NCI-H1694 treated with DMSO at 0.1 percent for 48 hours (cell line): ENCODE measurements around the gene DNER.

Source experiments
- DNase-seq: peaks from one replicate; lab custom pipeline; 2025; lab: John Stamatoyannopoulos, UW

The DNER gene

DNA sequence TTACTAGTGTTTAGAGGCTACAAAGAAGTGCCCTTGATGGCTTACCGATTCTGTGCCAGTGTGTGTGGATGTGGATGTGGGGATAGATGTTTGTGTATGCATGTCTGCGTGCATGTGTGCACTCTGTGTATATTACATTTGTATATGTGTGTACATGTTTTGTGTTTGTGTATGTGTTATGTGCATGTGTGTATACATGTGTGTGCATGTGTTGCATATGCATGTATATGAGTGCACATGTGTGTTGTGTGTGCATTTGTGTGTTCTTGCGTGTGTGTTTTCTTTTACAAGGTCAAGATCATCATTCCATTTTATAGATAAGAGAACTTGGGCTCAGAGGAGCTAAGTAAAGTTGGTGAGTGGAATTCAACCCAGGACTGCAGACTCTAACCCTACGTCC, 226.1 kb downstream of the DNER start:
- no peak for DNase-seq

DNA sequence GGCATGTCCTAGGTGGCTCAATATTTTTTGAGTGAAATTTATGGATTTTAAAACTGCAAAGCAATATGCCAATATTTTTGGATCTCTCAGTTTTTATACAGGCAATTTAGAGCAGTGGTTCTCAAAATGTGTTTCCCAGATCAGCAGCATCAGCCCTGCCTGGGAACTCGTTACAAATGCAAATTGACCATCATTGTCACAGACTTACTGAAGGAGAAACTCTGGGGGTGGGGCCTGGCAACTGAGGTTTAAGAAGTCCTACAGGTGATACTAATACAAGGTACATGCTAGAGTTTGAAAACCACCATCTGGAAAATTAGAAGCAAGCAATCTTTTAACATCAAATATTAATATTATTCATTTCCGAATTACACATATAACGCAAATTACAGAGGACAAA, 227.7 kb downstream of the DNER start:
- DNase-seq = no peak

DNA sequence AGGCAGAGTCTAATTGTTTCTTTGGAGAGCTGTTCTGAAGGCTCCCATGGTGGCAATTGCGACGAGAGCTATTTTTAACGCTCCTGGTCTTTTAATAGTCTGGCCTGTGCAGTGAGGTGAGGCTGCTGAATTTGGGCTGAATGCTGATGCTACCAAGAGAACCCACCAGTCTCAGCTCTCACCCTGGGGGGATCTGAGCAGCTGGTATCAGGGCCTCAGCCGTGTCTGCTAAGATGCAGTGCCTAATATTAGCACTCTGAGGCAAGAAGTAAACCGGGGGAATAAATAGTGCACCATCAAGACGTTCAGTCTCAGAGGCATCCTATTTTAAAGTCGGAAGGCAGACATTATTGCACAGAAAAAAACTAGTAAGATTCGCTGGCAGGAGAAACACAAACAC, 228.5 kb downstream of the DNER start:
- no peak for DNase-seq

DNA sequence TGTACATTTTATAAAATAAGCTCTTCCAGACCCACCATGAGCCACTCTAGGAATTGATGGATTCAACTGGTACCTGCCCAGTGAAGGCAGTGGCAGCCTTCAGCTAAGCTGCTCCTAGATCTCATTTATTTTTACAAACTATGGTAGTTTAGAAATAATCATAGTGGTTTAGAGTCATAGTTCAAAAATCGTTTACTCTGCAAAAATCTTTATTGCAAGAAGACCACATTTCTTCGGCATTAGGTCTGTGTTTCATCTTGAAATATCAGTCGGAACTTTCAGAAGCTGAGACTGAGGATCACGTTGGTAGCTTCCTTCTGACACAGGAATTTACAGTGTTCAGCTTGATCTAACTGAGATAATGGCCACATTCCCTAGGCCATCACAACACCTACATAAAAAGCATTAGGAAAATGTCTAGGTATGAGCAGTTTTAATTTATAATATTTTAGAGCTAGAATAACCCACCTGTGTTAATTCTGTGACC, 237.0 kb downstream of the DNER start:
- no peak for DNase-seq

DNA sequence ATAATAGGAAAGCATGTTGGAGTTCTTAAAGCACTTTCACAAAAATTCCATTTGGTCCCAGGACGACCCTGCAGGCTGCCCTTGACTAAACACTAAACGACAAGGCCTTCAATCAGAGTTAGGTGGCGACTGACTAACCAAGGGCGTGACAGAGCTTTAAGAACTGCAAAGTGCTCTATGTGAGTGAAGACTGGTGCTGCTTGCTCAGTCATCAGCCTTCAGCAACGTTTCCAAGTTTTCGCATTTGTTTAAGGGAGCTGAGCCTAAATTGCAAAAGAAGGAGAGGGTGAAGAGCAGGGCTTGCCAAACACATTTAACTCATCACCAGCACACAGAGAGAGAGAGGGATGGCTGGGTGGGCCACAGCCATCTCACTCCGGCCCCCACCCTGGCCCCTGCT, 238.6 kb downstream of the DNER start:
- no peak for DNase-seq

DNA sequence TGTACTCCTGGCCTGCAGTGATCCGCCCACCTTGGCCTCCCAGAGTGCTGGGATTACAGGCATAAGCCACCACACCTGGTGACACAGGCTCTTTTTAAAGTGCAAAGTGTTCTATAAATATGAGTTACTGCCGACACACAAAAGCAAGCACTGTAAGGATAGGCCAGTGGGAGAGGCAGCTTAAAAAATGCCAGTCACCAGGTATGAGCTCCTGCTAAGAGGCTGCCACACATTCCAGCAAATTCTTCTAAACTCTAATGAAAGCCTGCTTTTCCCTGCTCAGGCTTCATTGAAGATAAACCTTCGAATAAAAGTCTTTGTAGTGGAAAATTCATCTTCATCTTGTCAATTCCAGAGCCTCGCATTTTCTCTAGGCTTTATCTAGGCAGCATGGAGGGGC, 240.2 kb downstream of the DNER start:
- no peak for DNase-seq

DNA sequence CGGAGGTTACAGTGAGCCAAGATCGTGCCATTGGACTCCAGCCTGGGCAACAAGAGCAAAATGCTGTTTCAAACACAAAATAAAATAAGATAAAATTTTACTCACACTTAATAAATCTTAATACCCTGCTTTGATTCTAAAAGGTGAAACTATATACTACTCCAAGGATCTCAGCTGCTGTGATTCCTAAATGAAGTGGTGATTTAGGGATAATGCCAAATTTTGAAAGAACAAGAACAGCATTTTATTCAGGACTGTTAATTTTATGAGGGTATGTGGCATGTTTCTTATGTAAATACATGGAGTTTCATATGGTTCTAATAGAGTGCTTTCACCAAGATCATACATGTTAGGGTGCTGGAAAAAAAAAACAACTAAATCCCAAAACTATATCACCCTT, 243.6 kb downstream of the DNER start:
- no peak for DNase-seq

DNA sequence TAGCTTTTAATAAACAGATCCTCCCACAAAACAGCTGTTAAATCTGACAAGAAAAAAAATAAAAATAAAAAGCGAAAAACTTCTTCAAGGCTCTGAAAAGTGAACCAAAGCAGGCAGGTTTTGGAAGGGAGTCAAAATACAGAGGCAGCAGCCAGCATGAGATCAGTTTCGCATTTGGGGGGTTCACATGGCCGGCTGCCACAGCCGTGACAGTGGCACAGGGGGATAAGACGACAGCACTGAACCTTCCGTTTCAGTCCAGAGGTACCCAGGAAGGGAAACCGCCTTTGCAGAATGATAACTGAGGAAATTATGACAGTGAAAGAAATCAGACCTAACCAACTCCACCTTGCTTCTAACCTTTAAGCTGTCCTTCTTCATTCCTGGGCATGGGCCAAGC, 246.6 kb downstream of the DNER start:
- no peak for DNase-seq

DNA sequence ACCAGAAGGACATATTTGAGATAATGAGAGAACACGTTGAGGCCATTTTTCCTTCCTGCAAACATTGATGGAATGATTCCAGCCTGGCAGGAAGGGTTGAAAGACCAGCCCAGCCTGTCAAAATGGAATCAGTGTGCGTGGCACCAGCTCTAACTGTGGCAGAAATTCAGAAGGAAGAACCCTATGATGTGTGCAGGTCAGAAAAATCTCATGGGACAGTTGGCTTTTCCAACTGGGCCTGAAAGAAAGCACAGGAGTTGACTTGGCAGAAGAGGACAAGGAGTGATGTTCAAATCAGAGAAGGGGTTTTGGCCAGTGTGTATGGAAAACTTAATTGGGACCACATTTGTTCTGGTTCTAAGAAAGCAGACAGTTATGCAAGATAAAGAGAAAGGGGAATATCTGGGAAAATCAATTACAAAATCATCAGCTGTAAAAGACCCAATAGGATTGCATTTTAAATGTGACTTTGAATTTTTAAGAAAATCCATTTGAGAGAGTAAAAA, 250.5 kb downstream of the DNER start:
- DNase-seq = no peak

DNA sequence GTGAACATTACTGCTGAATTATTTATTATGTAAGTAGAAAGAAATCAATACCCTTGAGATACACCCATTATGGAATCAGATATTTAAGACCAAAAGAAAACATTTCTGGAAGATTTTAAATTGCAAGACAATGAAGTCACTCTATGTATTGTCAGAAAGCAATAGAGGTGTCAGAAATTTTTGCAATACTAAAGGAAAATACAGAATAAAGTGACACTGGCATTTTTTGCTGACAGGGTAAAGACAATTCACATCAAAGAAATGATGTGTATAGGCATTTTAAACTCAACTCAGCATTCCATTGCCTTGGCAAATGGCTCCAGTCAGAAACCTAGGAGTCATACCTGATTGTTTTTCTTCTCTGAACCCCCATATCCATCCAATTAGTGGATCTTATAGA, 252.2 kb downstream of the DNER start:
- DNase-seq = no peak

DNA sequence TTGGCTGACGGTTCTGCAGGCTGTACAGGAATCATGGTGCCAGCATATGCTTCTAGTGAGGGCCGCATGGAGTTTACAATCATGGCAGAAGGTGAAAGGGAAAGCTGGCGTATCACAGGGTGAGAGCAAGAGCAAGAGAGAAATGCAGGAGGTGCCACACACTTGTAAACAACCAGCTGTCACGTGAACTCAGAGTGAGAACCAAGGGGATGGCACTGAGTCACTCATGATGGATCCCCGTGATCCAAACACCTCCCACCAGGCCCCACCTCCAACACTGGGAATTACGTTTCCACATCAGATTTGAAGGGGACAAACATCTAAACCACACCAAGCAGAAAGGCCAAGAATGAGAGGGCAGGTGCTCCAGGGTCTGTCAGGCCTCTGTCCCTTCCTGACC, 258.3 kb downstream of the DNER start:
- no peak for DNase-seq

DNA sequence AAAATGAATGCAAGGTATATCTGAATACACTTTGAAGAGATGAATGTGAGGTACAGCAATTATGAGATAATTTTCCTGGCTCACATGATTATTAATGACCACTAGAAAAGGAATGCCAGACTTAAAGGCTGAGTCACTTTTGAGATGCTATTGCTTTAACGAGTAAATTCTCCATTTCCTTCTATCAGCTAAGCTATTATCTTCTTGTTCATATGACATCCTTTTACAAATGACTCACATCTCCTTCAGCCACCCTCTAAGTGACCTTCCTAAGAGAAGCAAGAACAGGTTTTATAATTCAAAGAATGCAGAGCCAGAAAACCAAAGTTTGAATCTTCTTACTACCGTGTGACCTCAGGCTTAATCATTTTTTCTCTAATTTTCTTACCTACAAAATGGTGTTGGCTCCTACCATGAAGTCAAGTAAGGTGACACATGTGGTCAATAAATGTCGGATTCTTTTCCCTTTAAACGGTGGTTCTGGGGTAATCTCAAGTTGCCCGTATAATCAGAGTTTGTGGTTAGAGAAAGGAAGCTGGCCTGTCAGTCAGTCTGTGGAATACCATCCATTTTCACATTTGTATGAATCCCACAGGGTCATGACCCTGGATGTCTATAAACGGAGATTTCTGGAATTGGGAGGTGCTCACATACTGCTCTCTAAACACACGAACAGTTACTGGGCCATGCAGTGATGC, 259.3 kb downstream of the DNER start:
- DNase-seq = no peak

DNA sequence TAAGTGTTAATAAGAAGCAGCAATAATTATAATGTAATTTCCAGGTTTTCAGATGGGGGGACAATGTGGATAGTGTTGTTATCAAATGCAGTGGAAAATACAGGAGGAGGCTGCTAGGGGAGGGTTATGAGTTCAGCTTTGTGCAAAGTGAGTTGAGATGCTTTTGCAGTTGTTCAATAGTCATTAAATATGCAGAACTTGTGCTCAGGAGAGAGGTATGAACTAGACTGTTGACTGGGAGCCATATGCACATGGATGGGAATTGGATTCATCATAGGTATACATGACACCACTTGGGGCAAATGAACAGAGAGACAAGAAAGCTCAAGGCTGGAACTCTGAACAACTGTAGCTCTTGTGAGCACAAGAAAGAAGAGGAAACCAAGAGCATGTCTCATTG, 261.1 kb downstream of the DNER start:
- DNase-seq = no peak

DNA sequence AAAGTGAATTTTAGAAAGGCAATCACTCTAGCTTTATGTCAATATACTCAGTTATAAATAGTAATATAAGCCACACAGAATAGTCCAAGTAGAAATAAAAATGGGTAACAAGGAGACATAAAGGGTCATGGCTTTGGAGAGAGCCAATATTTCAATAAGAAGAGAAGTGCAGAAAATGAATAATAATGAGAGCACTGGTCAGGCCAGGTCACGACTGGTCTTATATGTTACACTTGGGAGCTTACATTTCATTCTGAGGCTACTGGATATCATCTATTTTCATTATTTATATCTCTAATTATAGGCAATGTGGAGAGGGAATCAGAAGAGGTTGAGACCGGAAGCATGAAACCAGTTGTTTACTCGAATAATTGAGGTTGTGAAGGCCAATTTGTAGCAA, 262.5 kb downstream of the DNER start:
- DNase-seq = no peak

DNA sequence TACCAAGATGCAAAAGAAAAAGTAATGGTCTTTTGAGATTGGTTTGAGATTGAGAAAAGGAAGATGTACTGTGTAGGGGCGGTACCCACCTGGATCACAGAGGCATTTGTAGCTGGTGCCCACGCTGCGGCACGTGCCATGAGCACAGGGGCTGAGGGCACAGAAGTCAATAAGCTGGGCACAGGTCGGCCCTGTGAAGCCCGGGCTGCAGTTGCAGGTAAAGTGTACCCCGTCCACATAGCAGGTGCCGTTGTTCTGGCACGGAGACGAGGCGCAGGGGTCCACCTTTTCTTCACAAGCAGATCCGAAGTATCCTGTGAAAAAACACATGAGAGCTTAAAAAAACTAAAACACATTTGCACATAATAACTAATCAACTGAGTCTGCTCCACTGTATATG, 267.1 kb downstream of the DNER start:
- no peak for DNase-seq

DNA sequence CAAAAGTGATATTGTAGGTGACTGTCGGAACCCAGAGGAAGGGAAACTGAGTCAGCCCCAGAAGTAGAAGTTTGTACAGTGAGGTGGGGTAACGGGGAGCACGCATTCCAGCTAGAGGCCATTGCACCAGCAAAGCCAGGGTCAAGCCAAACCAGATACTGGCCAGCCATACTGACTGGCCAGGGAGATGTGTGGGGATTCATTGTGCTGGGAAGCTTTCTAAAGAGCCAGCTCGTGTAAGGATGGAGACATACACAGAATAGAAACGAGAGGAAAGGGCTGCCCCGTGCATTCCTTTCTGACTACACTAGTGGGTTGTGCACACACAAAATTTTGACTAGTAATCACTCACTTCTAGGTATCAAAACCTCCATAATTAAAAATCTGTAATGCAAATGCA, 268.0 kb downstream of the DNER start:
- no peak for DNase-seq

DNA sequence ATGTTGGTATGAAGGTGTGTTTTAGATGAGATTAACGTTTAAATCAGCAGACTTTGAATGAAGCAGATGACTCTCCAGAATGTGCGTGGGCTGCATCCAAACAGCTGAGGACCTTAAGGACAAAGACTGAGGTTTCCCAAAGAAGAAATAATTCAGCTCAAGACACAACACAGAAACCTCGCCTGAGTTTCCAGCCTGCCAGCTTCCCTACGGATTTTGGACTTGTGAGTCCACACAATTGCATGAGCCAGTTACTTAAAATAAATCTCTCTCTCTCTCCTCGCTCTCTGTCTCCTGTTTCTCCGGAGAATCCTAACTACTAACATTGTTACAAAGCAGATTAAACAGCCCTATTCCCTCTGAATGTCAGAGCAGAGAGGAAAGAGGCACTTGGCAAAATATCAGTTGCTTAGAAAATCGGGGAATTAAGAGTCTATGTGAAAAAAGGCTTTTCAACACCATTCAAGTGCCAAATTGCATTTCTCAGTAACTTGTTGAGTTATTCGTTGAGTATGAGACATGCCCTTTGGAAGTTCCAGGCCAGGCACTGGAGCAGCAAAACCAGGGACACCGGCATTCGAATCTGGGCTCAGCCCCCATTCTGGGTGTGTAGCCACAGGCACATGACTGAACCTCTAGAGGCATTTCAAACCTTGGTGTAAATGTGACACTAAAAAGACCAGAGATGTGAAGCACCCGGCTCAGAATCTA, 268.7 kb downstream of the DNER start:
- no peak for DNase-seq

DNA sequence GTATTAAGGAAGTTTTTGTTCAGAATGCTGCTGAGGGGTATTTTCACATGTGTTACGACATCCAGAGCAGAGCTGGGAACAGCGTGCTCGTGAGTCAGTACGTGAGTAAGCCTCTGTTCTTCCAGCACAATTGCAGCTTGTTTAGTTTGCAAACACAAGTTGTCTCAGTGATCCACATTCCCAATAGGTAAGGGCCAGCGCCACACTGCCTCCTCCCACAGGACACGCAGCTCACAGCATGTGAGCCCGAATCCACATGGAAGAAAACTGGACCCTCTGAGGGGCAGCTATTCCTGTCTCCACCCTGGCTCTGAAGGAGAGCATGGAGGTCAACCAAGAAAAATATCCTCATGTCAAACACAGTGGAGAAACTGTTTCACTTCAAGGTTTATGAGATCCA, 269.3 kb downstream of the DNER start:
- no peak for DNase-seq

DNA sequence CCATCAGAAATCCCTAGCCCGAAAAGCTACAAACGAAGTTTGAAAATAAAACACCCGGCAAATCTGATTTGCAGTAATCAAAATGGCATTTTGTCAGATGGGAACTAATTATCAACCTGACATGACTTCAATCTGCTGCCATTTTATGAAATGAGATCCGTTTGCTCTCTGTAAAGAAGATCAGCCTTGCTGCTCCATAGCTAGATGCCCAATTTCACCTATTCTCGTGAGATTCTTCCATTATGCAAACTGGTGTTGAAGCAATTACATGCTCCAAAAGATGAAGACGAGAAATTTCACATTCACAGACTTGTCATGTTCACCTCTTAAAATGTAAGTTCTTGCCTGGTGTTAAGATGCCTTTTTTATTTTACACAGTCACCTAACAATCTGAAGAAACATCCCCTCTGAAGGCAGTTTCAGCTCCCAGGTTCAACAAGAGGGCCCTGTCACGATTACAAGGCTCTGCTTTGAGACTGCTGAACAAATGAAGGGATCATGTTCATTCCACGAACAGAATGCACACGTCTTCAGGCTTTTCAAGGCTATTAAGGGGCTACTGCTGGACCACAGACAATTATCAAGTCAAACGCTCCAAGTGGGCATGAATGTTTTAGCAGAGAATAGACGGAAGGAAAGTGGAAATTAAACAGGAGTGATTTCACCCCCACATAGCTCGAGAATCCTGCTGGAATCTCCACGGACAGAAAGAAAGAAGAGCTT, 270.6 kb downstream of the DNER start:
- DNase-seq = no peak

DNA sequence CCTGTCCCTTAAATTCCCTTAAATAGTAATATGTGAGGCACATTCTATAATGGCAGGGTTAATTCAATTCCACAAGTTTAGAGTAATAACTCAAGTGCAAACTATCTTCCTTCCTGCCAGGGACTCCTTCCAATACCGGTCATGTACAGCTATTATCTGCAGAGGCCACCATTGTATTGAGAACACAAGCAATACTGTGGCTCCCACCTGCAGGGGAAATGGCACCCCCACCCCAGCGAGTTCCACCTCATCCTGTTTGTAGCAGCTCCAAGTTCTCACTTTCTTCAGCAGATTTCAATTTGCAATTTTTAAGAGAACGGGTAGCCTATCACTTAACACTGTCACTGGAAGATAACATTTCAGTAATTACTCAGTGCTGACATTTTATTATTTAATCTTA, 271.2 kb downstream of the DNER start:
- no peak for DNase-seq

DNA sequence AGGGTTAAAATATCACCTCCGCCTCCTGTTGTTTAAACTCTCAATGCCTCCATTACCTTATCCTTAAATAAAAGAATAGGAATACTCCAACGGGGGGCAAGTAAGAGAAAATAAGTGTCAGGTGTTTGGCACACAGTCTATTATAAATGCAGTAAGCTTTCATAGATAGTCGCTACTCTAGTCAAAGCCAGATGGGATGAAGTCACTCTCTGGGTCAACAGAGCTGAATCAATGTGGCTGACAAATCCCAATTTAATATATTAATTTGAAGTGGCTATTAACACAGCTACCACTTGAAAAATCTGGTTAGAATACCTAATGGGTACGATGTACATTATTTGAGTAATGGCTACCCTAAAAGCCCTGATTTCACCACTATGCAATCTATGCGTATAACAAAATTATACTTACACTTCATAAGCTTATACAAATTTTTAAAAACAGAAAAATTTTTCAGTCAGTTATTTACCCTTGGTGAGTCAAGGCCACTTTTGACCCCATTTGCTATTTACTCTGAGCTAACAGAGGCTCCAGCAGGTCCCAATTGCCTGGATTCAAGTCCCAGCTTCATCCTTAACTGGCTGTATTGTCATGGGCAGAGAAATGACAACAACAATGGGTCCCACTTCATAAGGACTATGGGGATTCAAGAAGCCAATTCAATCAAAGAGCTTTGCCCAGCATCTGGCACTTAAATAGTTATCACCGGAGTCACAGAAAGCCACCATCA, 275.8 kb downstream of the DNER start:
- DNase-seq = no peak

DNA sequence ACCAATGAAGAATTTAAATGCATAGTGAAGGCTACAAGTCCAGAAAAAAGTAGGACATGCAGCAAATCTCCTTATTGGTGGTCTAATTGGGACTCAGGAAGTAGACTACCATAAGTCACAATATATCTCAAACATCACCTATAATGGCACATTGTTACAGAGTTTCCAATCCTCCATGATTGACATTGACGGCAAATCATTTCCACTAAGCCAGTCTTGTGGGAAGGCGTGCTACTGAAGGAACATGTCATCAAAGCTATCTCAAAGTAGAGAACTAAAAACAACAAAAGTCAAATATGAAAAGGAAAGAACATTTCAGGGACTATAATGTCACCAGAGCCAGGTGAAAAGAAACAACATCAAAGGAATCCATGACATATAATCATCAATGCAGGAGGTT, 276.9 kb downstream of the DNER start:
- DNase-seq = no peak
